ENCODE data around the gene PSMD13.

Gene PSMD13

DNA sequence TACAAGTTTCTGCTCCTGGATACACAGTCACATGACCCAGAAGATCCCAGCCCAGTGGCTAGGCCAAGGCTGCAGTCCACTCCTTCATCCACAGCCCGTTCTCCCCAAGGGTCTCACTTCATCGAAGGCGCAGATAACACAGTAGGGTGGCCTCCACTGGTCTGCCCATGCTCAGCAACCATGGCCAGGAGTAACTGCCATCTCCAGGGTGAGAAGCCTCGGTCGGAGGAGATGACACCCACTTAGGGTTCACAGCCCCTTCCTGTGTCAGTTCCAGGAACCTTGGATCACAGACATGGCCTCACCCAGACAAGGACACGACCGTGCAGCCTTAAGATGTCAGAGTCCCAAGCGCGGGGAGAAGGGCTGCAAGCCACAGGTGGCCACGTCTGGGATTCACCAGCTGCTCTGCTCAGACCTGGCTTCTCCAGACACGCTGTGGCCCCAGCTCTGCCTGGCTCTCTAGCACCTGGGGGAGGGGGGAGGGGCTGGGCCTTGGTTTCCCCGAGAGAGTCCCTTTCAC is 32.1 kb upstream of the PSMD13 start:
- no peak for DNase-seq (ENCODE audit: low read depth in 2 of 2)

DNA sequence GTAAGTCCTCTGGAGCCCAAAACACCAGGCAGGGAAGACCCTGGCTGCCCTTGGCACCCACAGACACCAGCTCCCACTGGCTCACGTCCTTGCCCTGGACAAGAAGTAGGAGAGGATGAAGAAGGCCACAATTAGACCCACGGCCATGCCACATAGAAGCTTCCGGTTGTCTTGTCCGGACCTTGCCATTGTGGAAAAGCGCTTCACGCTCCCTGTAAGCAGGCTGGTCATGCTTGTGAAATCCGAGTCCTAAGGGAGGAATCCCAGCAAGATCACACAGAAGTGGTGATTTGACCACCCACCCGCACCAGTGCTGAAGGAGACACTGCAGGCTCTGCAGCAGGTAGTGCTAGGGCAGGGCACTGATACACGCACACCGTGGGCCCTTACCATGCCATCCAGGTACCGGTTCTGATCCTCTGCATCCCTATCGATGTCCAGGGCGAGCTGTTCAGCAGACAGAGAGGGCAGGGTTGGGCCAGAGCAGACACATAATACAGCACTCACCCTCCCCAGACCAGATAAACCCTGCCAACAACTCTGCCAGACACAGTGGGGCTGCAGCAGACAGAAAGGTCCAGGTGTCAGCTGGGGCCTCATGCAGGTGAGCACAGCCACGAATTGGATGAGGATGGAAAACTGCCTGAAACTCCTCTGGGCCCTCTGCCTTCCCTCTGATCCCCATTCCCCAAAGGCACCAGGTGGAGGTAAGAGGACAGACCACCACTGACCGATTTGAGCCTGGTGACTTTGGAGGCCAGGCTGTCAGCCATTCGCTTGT is 31.4 kb upstream of the PSMD13 start:
- DNase-seq (ENCODE audit: low read depth in 2 of 2), result no peak

DNA sequence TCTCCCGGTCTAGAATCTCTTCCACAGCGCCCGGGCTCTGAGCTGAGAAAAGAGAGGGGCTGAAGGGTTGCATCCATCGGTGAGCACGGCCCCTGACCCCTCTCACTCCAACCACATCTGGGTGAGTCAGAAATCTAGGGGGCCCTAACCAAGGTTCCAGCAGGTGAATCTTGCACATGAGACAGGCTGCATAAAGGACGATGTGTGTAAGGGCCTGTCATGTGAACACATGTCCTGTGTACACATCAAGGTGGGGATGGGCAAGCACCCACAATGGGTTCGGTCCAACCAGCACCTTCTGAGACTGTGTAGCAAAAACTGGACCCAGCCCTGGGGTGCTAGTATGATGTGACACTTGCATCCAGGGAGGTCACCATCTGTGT is 30.8 kb upstream of the PSMD13 start:
- DNase-seq (ENCODE audit: low read depth in 2 of 2), result no peak

DNA sequence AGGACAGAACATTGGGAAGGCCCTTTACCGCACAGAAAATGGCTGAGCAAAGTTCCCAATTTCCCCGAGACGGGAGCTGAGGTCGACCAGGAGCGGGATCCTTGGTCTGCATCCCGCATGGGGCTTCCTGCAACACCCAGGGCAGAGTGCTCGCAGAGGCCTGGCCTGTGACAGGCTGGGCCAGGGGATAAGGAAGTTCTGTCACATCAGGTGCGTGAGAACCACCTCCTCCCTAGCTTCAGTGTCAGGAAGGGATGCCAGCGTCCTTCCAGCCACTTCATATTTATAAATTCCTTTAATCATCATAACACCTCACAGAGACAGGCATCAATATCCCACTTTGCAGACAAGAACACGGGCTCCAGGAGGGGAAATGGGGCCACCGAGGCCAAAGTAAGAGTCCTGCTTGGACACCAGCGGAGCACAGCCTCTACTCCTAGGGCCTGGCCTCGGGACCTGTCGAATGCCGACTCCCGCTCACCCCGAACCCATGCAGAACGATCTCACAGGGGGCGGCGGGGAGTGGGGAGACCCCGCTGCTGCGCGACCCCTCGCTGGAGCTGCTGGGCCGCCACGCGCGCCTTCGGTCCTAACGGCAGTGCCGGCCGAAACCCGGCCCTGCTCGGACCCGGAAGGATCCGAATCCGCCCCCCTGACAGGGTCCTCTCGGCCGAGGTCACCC is 30.1 kb upstream of the PSMD13 start:
- no peak for DNase-seq (ENCODE audit: low read depth in 2 of 2)

DNA sequence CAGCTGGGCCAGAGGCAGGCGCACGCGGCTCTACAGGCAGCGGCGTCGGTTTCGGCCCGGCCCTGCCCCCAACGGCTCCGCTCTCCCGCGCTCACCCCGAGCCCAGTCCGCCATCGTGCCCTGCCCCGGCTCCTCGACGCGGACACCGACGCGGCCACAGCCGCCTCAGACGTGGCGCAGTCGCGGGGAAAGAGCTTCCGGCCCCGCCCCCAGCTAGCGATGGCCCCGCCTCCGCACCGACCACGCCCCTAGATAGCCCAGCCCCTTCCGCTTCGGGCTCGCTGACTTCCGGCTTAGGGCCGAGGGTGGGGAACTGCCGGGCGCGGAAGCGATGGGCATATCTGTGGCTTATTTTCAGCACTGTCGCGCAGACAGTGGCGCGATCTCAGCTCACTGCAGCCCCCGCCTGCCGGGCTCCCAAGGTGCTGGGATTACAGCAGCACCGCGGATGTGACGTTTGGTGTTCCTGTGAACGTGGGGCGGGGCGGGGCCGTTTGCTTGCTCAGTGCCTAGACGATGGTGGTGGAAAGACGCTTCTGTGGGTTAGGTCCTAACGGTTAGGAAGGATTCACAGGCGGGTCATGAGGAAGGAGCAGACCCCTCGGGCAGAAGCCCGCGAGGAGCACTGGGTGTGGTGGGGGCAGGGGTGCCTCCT is 29.4 kb upstream of the PSMD13 start, which contains the start of the genes BET1L and RIC8A:
Gene BET1L, minus strand, starts transcription at position 192 of the 655 bp plus-strand sequence. Its CDS starts 78 bp downstream, at position 114.
Gene RIC8A, plus strand, starts transcription at position 501 of the 655 bp plus-strand sequence. CDS start 1,147 bp downstream, outside the sequence.
- DNase-seq (ENCODE audit: low read depth in 2 of 2), result peak; percentile 96

DNA sequence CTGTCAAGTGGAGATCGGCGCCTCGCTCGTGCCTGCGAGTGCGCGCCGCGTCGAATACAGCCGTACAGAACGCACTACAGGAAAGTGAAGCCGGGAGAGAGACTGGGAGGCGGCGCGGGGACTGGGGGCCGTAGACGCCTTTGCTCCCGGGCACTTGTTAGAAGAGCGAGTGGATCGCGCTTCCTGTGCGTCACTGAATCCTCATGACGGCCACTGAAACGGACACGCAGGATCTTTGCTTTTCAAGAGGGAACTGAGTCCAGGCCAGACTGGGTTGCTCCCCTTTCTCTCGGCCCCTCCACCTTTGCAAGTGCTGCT is 29.0 kb upstream of the PSMD13 start:
- DNase-seq (ENCODE audit: low read depth in 2 of 2), result no peak

DNA sequence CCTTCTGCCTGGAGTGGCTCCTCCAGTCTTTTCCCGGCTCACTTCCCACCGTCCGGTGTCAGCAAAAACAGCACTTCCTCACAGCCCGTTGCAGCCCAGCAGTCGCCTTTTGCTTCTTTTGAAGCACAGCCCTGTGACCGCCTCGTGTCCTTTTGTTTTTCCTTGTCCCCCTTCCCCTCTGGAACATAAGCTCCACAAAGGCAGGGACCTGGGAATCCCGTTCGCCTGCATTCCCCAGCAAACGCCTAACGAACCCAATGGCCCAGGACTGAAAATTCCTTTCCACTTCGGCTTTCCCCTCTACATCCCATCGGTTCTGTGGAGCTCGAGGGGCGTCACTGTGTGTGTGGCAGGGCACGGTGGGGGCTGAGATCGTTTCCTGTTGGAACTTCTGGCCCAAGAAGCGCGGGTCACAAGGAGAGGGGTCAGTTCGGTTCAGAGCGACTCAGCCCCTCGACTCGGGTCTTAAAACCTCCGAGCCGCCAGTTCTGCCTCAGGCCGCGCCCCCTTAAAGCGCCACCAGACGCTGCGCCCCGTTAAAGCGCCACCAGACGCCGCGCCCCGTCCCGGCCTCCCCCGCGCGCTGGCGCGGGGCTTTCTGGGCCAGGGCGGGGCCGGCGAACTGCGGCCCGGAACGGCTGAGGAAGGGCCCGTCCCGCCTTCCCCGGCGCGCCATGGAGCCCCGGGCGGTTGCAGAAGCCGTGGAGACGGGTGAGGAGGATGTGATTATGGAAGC is 28.4 kb upstream of the PSMD13 start:
- peak; percentile 65 to 70 for DNase-seq (ENCODE audit: low read depth in 2 of 2)

DNA sequence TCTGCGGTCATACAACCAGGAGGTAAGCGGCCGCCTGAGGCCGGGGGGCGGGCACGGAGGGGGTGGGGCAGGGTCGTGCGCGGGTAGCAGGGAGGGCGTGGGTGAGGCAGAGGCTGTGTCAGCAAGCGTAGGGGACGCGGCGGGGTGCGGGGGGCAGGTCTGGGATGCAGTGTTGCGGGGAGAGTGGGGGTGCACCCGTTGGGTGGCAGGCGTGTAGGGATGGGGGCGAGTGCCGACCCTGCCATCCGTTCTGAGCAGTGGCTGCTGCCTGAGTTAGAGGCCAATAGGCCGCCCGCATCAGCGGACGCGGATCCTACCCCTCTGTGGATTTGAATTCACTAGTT is 27.9 kb upstream of the PSMD13 start:
- no peak for DNase-seq (ENCODE audit: low read depth in 2 of 2)

DNA sequence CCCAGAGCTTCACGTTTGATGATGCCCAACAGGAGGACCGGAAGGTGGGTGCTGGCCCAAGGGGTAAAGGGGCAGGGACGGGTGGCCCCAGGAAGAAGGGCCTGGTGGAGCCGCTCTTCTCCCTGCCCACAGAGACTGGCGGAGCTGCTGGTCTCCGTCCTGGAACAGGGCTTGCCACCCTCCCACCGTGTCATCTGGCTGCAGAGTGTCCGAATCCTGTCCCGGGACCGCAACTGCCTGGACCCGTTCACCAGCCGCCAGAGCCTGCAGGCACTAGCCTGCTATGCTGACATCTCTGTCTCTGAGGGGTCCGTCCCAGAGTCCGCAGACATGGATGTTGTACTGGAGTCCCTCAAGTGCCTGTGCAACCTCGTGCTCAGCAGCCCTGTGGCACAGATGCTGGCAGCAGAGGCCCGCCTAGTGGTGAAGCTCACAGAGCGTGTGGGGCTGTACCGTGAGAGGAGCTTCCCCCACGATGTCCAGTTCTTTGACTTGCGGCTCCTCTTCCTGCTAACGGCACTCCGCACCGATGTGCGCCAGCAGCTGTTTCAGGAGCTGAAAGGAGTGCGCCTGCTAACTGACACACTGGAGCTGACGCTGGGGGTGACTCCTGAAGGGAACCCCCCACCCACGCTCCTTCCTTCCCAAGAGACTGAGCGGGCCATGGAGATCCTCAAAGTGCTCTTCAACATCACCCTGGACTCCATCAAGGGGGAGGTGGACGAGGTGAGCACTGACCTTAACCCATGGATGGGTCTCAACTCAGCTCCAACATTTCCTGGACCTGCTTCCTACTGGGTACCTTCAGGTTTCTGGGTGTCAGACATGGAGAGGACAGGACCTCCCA is 27.3 kb upstream of the PSMD13 start:
- DNase-seq (ENCODE audit: low read depth in 2 of 2), result no peak

DNA sequence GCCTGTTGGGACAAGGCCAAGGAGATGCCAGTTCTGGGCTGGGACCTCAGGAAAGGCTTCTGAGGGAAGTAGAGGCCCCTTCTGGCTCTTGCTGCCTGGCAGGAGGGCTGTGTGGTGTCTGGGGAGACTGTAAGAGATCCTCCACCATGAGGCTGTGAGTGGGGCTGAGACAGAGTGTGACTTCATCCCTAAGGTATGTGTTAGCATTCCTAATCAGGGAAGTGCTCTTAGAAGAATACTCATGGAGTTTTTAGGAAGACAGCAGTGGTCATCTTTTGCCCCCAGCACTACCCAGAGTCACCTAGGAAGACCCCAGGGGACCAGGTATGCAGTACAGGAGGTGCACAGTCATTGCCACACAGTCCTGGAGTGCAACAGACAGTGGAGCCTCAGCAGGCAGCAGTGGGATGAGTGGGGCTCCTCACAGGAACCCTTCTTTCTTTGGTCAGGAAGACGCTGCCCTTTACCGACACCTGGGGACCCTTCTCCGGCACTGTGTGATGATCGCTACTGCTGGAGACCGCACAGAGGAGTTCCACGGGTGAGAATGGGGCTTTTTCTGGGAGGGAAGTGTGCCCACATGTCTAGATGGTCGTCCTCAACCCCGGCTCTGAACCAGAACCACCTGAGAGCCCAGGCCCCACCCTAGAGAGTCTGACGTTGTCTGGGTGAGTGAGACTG is 26.5 kb upstream of the PSMD13 start:
- DNase-seq (ENCODE audit: low read depth in 2 of 2), result no peak

DNA sequence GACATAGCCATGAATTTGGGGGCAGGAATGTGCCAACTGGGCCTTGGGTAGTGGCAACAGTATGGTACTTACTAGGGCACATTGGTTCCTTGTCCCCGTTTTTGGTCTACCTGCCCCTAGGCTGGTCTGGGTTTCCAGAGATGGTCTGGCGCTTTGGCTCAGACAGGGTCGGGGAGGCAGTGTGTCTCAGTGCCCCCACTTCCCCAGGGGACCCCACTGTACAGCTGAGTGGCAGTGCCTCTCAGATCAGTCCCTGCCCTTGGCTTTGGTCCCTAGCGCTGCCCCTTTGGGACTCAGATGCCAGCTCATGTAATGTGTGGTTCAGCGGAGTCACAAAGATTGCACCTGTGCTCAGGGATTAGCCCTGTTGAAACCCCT is 26.0 kb upstream of the PSMD13 start:
- no peak for DNase-seq (ENCODE audit: low read depth in 2 of 2)

DNA sequence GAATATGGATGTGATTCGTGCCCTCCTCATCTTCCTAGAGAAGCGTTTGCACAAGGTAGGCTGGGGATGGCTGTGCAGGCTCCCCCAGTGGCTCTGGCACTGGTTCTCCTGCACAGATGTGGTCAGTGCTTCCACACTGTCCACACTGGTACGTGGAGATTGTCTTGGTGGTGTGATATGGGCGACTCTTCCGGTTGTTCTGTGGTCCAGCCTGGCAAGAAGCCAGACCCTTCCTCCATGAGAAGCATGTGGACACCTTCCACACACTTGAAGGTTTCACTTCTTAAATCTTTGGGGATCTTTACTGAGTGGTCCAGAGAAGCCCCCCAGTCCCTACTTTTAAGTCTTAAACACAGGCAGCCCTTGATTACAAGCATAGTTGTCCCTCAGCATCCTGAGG is 25.5 kb upstream of the PSMD13 start:
- DNase-seq (ENCODE audit: low read depth in 2 of 2), result no peak

DNA sequence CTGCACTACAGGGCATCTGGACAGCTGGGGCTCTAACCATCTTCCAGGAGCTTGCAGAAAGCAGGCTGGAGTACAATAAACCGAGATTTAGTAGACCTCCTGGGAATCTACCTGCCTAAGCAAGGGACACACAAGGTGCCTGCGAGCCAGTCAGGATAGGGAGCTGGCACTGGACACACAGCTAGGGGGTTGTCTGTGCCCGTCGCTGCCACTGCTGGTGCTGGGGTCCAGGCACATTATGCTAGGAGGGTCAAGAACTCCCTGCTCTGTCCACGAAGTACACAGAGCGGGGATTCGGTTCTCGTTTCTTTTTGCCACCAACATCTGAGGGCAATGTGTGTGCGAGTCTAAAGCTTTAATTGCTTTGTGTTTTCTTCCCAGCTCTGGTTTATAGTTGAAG is 25.0 kb upstream of the PSMD13 start:
- no peak for DNase-seq (ENCODE audit: low read depth in 2 of 2)

DNA sequence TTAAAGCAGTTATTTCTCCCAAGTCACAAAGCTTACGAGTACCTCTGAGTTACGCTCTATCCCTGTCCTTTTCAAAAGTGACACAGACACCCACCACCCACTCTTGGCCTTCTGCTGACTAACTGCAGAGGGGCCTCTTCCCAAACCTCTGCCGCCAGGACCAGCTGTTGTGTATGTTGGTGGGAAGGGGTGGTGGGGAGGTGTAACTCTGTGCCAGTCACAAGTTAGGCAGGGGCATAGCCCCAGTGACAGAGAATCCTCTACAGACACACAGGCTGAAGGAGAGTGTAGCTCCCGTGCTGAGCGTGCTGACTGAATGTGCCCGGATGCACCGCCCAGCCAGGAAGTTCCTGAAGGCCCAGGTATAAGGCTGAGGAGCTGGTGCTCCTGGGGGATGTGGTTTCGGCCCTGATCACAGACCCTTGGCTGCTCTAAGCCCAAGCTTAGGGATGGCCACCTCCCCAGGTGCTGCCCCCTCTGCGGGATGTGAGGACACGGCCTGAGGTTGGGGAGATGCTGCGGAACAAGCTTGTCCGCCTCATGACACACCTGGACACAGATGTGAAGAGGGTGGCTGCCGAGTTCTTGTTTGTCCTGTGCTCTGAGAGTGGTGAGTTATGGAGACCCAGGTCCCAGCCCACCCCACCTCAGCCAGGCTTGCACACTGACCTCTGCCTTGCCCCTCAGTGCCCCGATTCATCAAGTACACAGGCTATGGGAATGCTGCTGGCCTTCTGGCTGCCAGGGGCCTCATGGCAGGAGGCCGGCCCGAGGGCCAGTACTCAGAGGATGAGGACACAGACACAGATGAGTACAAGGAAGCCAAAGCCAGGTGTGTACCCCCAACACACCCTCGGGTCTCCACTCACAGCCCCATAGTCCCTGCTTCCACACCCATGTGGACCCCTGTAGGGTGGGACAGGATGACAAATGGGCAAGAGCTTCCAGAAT is 24.4 kb upstream of the PSMD13 start:
- no peak for DNase-seq (ENCODE audit: low read depth in 2 of 2)

DNA sequence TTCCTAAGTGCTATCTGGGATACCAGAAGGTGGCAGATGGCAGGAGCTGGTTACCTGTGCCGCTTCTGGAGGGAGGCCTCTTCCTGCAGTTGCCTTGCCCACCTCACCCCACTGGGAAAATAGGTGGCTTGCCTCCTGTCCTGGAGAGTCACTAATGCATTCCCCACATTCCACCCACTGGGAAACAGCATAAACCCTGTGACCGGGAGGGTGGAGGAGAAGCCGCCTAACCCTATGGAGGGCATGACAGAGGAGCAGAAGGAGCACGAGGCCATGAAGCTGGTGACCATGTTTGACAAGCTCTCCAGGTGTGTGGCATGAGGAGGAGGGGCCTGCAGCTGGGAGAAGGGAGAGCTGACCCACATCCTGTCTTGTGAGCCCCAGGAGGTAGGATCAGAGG is 23.7 kb upstream of the PSMD13 start:
- no peak for DNase-seq (ENCODE audit: low read depth in 2 of 2)

DNA sequence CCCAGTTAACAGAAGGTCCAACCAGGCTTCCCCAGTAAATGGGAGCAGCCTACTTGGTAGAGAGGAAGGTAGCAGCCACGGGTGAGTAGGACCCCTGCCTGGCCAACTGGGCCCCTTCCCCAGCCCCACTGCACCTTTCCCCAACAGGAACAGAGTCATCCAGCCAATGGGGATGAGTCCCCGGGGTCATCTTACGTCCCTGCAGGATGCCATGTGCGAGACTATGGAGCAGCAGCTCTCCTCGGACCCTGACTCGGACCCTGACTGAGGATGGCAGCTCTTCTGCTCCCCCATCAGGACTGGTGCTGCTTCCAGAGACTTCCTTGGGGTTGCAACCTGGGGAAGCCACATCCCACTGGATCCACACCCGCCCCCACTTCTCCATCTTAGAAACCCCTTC is 22.7 kb upstream of the PSMD13 start:
- no peak for DNase-seq (ENCODE audit: low read depth in 2 of 2)

DNA sequence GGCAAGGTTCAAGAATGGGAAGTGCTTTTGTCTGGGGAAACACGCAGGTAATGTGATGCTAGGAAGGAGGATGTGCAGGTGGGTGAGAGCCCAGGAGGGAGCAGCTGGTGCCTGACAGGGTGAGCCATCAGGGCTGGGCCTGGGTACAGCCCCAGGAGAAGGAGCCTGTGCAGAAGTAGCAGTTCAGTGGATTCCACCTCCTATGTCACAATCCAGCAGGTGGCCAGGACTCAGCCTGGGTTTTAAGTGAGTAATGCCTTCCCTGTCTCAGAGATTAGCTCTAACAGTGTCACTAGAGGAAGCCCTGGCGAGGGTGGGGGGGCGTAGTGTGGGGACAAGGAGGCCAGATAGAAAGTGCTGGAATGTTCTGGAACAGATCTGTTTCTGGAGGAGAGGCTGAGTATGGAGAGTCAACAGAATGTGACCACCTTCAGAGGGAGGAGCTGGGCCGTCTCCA is 21.2 kb upstream of the PSMD13 start:
- no peak for DNase-seq (ENCODE audit: low read depth in 2 of 2)

DNA sequence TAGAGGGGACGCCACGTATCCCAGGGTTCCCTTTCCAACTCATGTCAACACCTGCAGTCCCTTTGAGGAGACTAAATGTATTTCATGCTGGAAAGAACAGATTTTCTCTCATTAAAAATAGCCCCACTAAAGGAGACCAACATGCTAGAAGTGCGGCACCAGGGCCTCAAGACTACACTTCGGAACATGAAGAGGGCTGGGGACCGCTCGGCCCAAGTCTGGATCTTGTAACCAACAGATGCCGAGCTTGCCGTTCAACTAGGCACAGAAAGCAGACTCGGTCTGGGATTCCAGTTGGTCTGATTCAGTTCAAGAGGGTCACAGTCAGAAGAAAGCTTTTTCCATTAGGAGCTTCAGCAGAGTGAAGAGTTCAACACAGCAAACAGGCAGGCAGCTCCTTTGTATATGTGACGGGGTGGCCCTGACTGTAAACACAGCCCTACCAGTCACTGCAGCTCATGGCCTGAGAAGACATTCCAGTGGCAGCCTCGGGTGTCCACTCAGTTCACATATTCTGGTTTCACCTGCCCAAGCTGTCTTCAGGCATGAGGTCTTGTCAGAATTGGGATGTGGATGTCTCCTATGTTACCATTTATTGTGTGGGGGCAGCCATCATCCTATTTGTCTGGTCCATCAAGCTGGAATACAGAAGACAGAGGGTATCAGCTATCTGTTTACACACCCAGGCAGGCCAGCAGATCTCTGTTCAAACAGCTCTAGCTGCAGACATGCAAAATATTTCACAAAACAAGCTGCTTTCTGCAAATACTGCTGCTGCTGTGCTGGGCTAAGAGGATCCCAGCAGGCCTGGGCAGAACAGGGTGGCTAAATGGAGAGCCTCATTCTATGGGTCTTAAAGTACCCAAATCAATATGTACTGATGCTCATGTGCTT is 20.4 kb upstream of the PSMD13 start:
- DNase-seq (ENCODE audit: low read depth in 2 of 2), result no peak

All from activated CD8-positive, alpha-beta memory T cell treated with anti-CD3 and anti-CD28 coated beads for 4 hours (primary cell).